ENCODE measurements around the gene TGFB1. TPM values are rescaled to one million over a fixed set of nuclear protein-coding genes. Genes with fewer than 3 reads are reported as not detected.

The TGFB1 gene
- total RNA-seq = 25.7 and 35.2 TPM in 2 replicates

DNA sequence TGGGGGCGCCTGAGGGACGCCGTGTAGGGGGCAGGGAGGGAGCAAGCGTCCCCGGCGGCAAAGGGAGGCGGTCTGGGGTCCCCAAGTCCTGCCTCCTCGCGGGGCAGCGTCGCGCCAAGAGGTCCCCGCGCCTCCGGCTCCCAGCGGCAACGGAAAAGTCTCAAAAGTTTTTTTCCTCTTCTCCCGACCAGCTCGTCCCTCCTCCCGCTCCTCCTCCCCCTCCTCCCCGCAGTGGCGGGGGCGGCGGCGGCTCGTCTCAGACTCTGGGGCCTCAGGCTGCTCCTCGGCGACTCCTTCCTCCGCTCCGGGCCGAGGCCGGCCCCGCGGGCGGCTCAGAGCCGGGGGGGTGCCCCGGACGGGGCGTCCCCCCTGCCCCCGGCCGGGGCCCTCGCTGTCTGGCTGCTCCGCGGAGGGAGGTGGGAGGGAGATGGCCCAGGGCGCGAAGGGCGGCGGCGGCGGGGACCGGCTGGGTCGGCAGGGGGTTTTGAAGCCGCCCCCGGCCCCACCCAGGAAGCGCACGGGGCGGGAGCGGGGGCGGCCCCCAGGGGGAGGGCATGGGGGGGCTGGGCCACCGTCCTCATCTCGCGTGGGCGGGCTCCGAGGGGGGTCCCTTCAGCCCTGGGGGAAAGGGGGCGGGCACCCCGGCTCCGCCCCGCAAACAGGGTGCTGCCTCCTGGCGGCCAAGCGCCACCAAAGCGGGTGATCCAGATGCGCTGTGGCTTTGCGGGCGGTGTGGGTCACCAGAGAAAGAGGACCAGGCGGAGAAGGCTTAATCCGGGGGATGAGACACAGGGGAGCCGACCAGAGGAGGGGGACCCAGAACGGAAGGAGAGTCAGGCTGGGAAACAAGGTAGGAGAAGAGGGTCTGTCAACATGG is at the start of gene TGFB1:
TSS of gene TGFB1 (minus strand) at position 457 of the 877 bp plus-strand sequence. CDS start 878 bp downstream, outside the sequence.
- H3K4me3 ChIP-seq (ENCODE audit: low read depth, low read length) = peak within 1 kb of the TSS; percentile 58
- no peak for DNase-seq (ENCODE audit: low read depth)

GRCh38 chr19:41402010-41402409 is 48.3 kb upstream of the TGFB1 start:
- no peak for DNase-seq (ENCODE audit: low read depth)
- Histone ChIP-seq H3K4me3 (ENCODE audit: low read depth, low read length) (no peak overlapping the region), H3K27me3 (ENCODE audit: control insufficient read depth, insufficient read depth, low read length) (no peaks in the 10 kb centered on the region), H3K36me3 (ENCODE audit: control insufficient read depth, insufficient read depth, low read length) (no peaks in the 10 kb centered on the region)
- TF ChIP-seq, protein P1, sequence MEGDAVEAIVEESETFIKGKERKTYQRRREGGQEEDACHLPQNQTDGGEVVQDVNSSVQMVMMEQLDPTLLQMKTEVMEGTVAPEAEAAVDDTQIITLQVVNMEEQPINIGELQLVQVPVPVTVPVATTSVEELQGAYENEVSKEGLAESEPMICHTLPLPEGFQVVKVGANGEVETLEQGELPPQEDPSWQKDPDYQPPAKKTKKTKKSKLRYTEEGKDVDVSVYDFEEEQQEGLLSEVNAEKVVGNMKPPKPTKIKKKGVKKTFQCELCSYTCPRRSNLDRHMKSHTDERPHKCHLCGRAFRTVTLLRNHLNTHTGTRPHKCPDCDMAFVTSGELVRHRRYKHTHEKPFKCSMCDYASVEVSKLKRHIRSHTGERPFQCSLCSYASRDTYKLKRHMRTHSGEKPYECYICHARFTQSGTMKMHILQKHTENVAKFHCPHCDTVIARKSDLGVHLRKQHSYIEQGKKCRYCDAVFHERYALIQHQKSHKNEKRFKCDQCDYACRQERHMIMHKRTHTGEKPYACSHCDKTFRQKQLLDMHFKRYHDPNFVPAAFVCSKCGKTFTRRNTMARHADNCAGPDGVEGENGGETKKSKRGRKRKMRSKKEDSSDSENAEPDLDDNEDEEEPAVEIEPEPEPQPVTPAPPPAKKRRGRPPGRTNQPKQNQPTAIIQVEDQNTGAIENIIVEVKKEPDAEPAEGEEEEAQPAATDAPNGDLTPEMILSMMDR (IDR thresholded peaks at IDR 0.05; ENCODE audit: insufficient read depth, low read length, poor library complexity, severe bottlenecking) = no peak

More for the DNA sequence above, at the start of gene TGFB1:
- no peaks in the 10 kb centered on the region for H3K27me3 ChIP-seq (ENCODE audit: control insufficient read depth, insufficient read depth, low read length)
- H3K36me3 ChIP-seq (ENCODE audit: control insufficient read depth, insufficient read depth, low read length) = no peaks in the 10 kb centered on the region
- TF ChIP-seq, protein P1 (IDR thresholded peaks at IDR 0.05; ENCODE audit: insufficient read depth, low read length, poor library complexity, severe bottlenecking) = peak; percentile 94

GRCh38 chr19:41401483-41401882 is 47.8 kb upstream of the TGFB1 start:
- H3K36me3 ChIP-seq (ENCODE audit: control insufficient read depth, insufficient read depth, low read length) = no peaks in the 10 kb centered on the region
- no peak overlapping the region for H3K4me3 ChIP-seq (ENCODE audit: low read depth, low read length)
- H3K27me3 ChIP-seq (ENCODE audit: control insufficient read depth, insufficient read depth, low read length) = no peaks in the 10 kb centered on the region
- DNase-seq (ENCODE audit: low read depth) = no peak
- TF ChIP-seq, protein P1 (IDR thresholded peaks at IDR 0.05; ENCODE audit: insufficient read depth, low read length, poor library complexity, severe bottlenecking) = no peak

DNA sequence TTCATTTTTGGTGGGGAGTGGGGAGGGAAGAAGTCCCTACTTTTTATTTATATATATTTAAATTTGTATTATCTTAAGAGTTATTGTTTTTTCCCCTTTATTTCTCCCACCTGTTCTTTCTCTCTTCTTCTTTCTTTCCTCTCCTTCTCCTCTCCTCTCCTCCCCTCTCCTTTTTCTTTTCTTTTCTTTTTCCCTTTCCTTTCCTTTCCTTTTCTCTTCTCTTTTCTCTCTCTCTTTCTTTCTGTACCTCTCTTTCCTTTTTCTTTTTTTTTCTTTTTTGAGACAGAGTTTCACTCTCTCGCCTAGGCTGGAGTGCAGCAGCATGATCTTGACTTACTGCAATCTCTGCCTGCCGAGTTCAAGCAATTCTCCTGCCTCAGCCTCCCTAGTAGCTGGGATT is 45.8 kb upstream of the TGFB1 start:
- H3K4me3 ChIP-seq (ENCODE audit: low read depth, low read length) = no peak overlapping the region
- H3K27me3 ChIP-seq (ENCODE audit: control insufficient read depth, insufficient read depth, low read length) = no peaks in the 10 kb centered on the region
- TF ChIP-seq, protein P1 (IDR thresholded peaks at IDR 0.05; ENCODE audit: insufficient read depth, low read length, poor library complexity, severe bottlenecking) = no peak
- no peaks in the 10 kb centered on the region for H3K36me3 ChIP-seq (ENCODE audit: control insufficient read depth, insufficient read depth, low read length)
- no peak for DNase-seq (ENCODE audit: low read depth)

- no peaks in the 10 kb centered on the region for H3K36me3 ChIP-seq (ENCODE audit: control insufficient read depth, insufficient read depth, low read length)
- TF ChIP-seq, protein P1 (IDR thresholded peaks at IDR 0.05; ENCODE audit: insufficient read depth, low read length, poor library complexity, severe bottlenecking) = no peak
- no peak for DNase-seq (ENCODE audit: low read depth)
- H3K27me3 ChIP-seq (ENCODE audit: control insufficient read depth, insufficient read depth, low read length) = no peaks in the 10 kb centered on the region
- H3K4me3 ChIP-seq (ENCODE audit: low read depth, low read length) = no peak overlapping the region
Observed at GRCh38 chr19:41399091-41399490, 45.4 kb upstream of the TGFB1 start.

Data from kidney epithelial cell (primary cell).